Upper lobe of left lung (tissue), 4 donors: Measurements from ENCODE around the gene CCT6B.

Source experiments
- EP300 ChIP-seq, 4 donors: sonication (generic); formaldehyde crosslinking; IDR thresholded peaks; one replicate each; pipeline ENCODE4 v1.5.1; 2017; ENCODE audit warnings: antibody characterized with exemption in 4 of 4, control low read depth in 2 of 4
- POLR2A ChIP-seq, 4 donors: fragments of 450-650 bp; IDR thresholded peaks; one replicate each; pipeline ENCODE4 v1.5.1; 2016 to 2017; ENCODE audit warnings: antibody characterized with exemption in 4 of 4, mild to moderate bottlenecking in 2 of 4
- POLR2AphosphoS5 ChIP-seq, 2 donors: sonication (generic); formaldehyde crosslinking; IDR thresholded peaks; one replicate each; pipeline ENCODE4 v1.5.1; 2017; ENCODE audit warnings: antibody characterized with exemption in 2 of 2
- TF ChIP-seq, protein P1 (sequence below), 6 experiments: fragments of 450-650 bp in 4 of 6; fragments of 200-600 bp in 2 of 6; sonication (generic) in 2 of 6; IDR thresholded peaks; one replicate each; pipeline ENCODE4 v1.5.1; 2016 to 2019; ENCODE audit warnings: antibody characterized with exemption in 6 of 6

DNA sequence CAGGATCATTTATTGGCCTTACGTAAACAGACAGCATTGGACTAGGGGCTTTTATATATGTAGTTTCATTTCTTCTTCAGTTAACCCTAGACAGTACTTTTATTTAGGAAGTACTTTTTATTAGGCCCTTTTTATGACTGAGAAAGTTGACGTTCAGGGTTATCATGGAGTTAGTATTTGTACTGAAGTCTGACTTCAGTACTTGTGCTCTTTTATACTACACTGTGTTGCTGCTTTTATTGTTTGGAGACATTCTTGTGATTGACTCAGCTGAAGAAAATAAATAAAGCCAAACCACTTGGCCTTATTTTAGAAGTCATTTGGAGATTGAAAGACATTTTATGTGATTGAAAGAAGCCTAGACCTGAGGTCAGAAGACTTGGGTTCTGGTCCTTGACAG is 26.0 kb upstream of the CCT6B start:
- TF ChIP-seq, protein P1, sequence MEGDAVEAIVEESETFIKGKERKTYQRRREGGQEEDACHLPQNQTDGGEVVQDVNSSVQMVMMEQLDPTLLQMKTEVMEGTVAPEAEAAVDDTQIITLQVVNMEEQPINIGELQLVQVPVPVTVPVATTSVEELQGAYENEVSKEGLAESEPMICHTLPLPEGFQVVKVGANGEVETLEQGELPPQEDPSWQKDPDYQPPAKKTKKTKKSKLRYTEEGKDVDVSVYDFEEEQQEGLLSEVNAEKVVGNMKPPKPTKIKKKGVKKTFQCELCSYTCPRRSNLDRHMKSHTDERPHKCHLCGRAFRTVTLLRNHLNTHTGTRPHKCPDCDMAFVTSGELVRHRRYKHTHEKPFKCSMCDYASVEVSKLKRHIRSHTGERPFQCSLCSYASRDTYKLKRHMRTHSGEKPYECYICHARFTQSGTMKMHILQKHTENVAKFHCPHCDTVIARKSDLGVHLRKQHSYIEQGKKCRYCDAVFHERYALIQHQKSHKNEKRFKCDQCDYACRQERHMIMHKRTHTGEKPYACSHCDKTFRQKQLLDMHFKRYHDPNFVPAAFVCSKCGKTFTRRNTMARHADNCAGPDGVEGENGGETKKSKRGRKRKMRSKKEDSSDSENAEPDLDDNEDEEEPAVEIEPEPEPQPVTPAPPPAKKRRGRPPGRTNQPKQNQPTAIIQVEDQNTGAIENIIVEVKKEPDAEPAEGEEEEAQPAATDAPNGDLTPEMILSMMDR (IDR thresholded peaks at IDR 0.05): no peak
- TF ChIP-seq POLR2A (IDR thresholded peaks at IDR 0.05) (no peak), EP300 (IDR thresholded peaks at IDR 0.05) (no peak), POLR2AphosphoS5 (IDR thresholded peaks at IDR 0.05) (no peak)
